HG03442 (cell line): ENCODE measurements around the gene MPV17L.
"Not testable (repeated sequence)": the region's sequence is repeated elsewhere in the genome, so short reads cannot be mapped to it uniquely, and the experiment has no call there.

ENCODE experiments used
- ATAC-seq: cut with Tn5 transposase; IDR thresholded peaks from one replicate; pipeline ENCODE4 v1.9.1; 2021; ENCODE audit warnings: mild to moderate bottlenecking, moderate library complexity; ENCODE audit not compliant: unreplicated experiment

Gene MPV17L

GRCh38 chr16:15407756-15408155 lies 12.2 kb downstream of the MPV17L start:
- ATAC-seq: not testable (repeated sequence)

GRCh38 chr16:15409476-15409875 lies 13.9 kb downstream of the MPV17L start:
- not testable (repeated sequence) for ATAC-seq

DNA sequence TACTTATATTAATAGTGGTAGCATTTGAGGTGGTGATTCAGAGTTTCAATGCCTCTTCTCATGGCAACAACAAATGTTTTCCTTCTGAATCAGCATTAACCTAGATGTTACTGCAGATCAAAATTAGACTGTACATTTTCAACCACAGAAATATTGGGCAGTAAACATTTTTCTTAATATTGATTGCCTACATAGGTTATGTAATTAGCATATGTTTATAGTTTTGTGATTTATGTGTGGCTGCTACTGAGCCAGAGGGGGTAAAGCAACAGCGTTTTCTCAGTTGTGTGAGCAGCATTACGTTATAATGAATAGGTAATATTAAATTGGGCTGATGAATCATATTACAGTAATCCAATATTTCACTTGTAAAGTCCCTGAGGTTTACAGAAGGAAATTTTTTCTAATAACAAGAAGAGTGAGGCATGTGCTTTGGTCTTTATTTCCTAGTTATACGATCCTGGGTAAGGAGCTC lies 20.0 kb downstream of the MPV17L start:
- no peak for ATAC-seq

DNA sequence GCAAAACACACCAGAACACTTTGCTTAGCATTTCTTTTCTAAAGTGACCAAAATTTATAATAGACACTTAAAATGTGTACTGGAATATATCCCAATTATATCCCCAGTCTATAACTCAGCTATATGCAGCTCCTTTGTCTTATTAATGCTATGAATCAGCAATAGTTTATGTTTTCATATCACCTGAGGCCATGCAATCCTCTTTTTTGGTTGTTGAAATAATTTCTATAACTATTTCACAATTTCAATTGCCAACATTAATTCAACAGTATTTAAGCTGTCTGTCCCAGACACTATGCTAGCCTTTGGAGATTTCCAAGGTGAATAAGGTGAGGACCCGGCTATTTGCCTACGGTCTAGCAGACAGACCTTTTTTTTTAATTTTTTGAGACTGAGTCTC lies 21.6 kb downstream of the MPV17L start:
- ATAC-seq: no peak

- no peak for ATAC-seq
These were observed 22.7 kb downstream of the MPV17L start for GRCh38 chr16:15418206-15418605.

GRCh38 chr16:15421696-15422095 lies 26.1 kb downstream of the MPV17L start:
- ATAC-seq: not testable (repeated sequence)

DNA sequence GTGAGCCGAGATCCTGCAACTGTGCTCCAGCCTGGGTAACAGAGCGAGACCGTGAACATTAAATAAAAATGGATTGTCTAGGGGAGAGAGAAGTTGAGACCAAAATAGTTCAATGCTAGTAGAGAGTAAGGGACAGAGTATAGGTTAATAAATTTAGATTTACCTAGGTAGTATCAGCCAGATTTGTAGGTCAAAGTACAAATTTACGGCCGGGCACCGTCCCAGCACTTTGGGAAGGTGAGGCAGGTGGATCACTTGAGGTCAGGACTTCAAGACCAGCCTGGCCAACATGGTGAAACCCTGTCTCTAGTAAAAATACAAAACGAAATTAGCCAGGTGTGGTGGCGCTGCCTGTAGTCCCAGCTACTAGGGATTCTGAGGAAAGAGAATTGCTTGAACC lies 26.7 kb downstream of the MPV17L start:
- no peak for ATAC-seq

- no peak for ATAC-seq
These were observed 30.3 kb downstream of the MPV17L start for GRCh38 chr16:15425861-15426260.

DNA sequence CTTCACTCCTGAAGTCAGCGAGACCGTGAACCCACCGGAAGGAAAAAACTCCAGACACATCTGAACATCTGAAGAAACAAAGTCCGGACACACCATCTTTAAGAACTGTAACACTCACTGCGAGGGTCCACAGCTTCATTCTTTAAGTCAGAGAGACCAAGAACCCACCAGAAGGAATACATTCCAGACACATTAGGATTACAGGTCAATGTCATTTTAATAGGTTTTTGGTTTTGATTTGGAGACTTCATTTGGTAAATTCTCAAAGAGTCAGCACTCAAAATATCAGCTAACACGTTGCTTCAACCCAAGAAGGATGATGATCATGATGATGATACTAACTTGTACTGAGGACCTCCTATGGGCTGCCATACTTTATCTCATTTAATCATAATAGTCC lies 31.2 kb downstream of the MPV17L start:
- ATAC-seq: no peak

GRCh38 chr16:15427648-15428239 lies 32.2 kb downstream of the MPV17L start:
- no peak for ATAC-seq

GRCh38 chr16:15430884-15431283 lies 35.3 kb downstream of the MPV17L start:
- not testable (repeated sequence) for ATAC-seq

- no peak for ATAC-seq
These were observed 38.5 kb downstream of the MPV17L start for GRCh38 chr16:15434079-15434424.

GRCh38 chr16:15434425-15435215 lies 39.1 kb downstream of the MPV17L start, which contains the start of gene BMERB1:
Gene BMERB1, plus strand, starts transcription at chr16:15434588. Its CDS starts 66 bp downstream, at chr16:15434654.
- no peak for ATAC-seq

DNA sequence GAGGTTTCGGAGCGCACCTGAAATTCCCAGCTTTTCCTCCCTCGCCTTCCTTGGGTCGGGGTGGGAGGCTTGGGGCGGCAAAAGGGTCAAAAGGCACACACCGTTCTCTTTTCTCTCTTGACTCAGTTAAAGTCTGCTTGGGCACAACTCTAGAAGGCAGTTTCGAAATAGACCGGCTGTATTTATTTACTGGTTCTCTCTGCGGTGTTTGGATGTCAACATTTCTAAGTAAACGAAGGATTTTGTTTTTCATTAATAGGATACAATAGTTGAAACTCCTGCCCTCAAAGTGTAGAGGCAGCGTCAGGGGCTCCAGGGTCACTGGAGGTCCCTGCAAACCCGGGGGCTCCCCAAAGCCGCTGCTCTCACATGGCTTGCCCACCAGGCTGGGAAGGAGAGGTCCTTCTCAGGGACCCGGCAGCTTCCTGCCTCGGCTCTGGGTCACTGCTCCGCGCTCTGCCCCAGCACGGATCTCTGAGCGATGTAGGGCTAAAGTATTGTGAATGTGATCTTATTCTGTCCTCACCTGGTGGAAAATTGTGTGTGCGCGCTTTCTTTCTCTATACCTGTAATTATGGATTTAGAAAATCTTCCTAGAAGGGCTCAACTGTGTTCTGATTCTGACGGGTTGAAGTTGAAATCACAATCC lies 39.8 kb downstream of the MPV17L start:
- ATAC-seq: no peak

DNA sequence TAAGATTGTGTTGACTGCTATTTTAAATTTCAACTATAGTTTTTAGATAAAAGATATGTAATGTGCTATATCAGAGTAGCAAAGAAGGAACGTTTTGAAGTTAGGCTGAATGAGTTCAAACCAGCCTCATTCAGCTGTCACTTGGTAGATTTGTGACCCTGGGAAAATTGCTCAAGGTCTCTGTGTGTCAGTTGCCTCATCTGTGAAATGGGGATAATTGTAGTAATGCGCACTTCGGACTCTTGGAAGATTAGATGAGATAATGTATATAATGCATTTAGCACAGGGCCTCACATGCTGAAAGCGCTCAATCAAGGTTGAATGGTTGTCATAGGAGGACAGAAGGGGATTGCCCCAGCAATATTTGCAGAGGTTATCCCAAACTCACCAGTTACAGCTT lies 43.5 kb downstream of the MPV17L start:
- ATAC-seq: no peak

DNA sequence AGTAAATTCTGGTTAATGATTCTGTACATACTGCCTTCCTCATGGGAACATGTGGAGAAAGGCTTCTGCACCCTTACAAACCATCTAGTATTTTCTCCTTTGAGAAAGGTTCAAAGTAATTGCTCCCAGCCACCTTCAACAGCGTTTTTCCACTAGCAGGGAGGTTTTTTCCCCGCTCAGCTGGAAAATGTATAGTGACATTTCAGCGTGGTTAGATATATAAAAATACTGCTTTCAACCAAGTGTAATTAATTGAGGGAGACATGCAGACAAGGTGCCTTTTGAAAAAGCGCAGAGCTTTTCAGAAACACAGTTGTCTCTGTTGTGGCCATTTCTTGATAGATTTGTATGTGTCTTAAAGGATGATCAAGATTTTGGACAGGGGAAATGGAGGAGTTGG lies 44.0 kb downstream of the MPV17L start:
- ATAC-seq: no peak

- ATAC-seq: no peak
These were observed 45.3 kb downstream of the MPV17L start for GRCh38 chr16:15440852-15441251.

- not testable (repeated sequence) for ATAC-seq
These were observed 46.6 kb downstream of the MPV17L start for GRCh38 chr16:15442140-15442539.

DNA sequence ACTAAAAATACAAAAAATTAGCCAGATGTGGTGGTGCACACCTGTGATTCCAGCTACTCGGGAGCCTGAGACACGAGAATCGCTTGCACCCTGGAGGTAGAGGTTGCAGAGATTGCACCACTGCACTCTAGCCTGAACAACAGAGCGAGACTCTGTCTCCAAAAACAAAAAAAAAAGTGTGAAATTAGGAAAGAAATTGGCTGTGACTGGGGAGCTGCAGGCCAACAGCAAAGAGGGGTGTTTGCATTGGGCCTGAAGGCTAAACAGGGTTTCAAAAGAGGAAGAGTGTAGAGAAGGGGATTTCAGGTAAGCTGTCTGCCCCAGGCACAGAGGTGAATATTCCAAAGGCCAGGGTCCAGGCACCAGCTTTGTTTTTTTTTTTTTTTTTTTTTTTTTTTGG lies 48.2 kb downstream of the MPV17L start:
- ATAC-seq: no peak

DNA sequence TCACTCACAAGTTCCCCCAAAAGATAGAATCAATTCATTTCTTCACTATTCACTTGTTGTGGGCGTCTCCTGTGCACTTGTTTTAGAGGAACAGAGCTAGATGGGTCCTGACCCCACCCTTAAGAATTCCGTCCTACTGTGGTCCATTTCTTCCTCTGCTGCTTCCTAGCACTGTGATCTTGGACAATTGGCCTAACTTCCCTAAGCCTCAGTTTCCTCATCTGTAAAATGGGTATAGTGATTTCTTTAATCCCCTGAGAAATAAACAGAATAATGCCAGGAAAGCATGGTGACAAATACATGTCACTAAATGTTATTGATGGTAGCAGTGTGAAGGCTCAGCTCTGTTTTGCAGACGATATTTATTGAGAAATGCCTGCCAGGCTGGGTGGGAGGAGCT lies 48.7 kb downstream of the MPV17L start:
- no peak for ATAC-seq

DNA sequence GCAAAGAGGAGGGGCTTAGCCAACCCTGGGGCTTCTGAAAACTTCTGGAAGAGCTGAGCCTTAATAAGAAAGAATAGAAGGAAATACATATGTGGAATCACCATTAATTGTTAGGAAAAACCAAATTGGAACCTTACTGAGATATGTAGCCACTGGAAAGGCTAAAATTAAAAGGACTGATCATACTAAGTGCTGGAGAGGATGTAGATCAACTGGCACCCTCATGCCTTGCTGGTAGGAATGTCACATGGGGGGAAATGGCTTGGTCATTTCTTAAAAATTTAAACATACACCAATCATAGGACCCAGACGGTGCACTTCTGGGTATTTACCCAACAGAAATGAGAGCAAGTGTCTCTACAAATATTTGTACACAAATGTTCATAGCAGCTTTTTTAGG lies 49.9 kb downstream of the MPV17L start:
- ATAC-seq: no peak

- no peak for ATAC-seq
These were observed 51.3 kb downstream of the MPV17L start for GRCh38 chr16:15446901-15447300.
